ENCODE results near the gene BCL2L15. TPM values are rescaled to one million over a fixed set of nuclear protein-coding genes. Genes with fewer than 3 reads are reported as not detected.
"Not testable (repeated sequence)": the region's sequence is repeated elsewhere in the genome, so short reads cannot be mapped to it uniquely, and the experiment has no call there.

Gene BCL2L15
- total RNA-seq, 4 donors from 2014 or later = 0.15 to 0.93 (median 0.27) TPM; not detected in 1

DNA sequence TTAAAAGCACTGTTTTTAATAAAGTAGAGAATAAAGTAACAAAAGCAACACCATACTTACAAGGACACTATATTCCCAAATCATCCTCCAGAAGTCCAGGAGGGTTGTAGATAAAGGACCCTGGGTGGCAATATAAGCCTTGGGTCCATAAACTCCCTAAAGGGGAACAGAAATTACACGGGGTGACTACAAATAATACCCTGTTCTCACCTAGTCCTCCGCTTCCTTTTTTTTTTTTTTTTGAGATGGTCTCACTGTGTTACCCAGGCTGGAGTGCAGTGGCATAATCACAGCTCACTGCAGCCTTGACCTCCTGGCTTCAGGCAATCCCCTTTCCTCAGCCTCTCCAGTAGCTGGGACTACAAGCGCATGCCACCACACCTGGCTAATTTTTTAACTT is 29.0 kb downstream of the BCL2L15 start:
- Histone ChIP-seq H3K9me3 (no peaks in the 10 kb centered on the region), H3K27ac (no peak overlapping the region), H3K27me3 (no peaks in the 10 kb centered on the region), H3K4me3 (no peak overlapping the region), H3K36me3 (no peaks in the 10 kb centered on the region), H3K4me1 (no peaks in the 10 kb centered on the region)
- TF ChIP-seq POLR2AphosphoS5 (IDR thresholded peaks at IDR 0.05) (no peak), POLR2A (IDR thresholded peaks at IDR 0.05) (no peak), EP300 (IDR thresholded peaks at IDR 0.05) (no peak)
- TF ChIP-seq, protein P1, sequence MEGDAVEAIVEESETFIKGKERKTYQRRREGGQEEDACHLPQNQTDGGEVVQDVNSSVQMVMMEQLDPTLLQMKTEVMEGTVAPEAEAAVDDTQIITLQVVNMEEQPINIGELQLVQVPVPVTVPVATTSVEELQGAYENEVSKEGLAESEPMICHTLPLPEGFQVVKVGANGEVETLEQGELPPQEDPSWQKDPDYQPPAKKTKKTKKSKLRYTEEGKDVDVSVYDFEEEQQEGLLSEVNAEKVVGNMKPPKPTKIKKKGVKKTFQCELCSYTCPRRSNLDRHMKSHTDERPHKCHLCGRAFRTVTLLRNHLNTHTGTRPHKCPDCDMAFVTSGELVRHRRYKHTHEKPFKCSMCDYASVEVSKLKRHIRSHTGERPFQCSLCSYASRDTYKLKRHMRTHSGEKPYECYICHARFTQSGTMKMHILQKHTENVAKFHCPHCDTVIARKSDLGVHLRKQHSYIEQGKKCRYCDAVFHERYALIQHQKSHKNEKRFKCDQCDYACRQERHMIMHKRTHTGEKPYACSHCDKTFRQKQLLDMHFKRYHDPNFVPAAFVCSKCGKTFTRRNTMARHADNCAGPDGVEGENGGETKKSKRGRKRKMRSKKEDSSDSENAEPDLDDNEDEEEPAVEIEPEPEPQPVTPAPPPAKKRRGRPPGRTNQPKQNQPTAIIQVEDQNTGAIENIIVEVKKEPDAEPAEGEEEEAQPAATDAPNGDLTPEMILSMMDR (IDR thresholded peaks at IDR 0.05) = no peak
- WGBS, 2 donors (ENCODE audit: low coverage in 1 of 2) = 68 to 79% methylated on average over 2 to 3 of the region's 3 CpGs
- ATAC-seq = no peak

DNA sequence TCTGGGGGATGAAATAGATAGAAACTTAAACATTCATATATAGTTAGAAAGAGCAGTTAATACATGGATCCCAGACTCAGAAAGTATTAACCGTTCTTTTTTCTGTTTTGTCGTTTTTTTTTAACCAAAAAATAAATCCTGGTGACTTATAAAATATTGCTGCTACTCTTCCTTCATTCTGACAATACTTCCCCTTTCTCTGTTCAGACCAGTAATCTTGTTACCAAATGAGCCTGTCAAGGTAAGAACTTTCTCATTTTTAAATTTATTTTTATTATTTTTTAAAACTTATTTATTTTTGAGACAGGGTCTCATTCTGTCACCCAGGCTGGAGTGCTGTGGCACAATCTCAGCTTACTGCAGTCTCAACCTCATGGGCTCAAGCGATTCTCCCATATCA is 29.6 kb downstream of the BCL2L15 start:
- WGBS, 2 donors (ENCODE audit: low coverage in 1 of 2) = 72 to 78% methylated on average over 3 of the region's 3 CpGs
- no peaks in the 10 kb centered on the region for H3K9me3 ChIP-seq
- H3K4me1 ChIP-seq = no peaks in the 10 kb centered on the region
- TF ChIP-seq EP300 (IDR thresholded peaks at IDR 0.05) (no peak), POLR2A (IDR thresholded peaks at IDR 0.05) (no peak), POLR2AphosphoS5 (IDR thresholded peaks at IDR 0.05) (no peak)
- TF ChIP-seq, protein P1 (IDR thresholded peaks at IDR 0.05) = no peak
- no peaks in the 10 kb centered on the region for H3K27me3 ChIP-seq
- no peak overlapping the region for H3K4me3 ChIP-seq
- no peaks in the 10 kb centered on the region for H3K36me3 ChIP-seq
- H3K27ac ChIP-seq = no peak overlapping the region
- no peak for ATAC-seq

DNA sequence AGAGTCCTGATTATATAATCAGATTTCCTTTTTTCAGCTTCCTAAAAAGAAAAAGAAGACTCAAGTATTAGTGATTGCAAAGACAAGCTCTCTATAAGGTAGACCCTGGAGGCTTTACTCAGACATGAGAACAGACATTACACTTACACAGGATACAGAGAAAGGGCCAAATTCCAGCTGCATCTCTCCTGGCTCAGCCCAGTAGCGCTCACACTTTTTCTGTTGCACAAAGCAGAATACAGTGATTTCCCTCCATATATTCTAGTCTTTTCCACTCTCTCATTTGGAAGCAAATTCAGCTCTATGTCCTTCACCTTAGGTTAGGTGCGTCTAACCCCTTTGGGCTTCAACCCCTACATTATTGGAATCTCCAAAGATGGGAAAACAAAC is 31.0 kb downstream of the BCL2L15 start:
- 75 to 96% methylated on average over 2 of the region's 2 CpGs for WGBS, 2 donors (ENCODE audit: low coverage in 1 of 2)
- no peaks in the 10 kb centered on the region for H3K27me3 ChIP-seq
- no peaks in the 10 kb centered on the region for H3K9me3 ChIP-seq
- no peak for TF ChIP-seq EP300 (IDR thresholded peaks at IDR 0.05)
- no peak for TF ChIP-seq POLR2A (IDR thresholded peaks at IDR 0.05)
- TF ChIP-seq, protein P1 (IDR thresholded peaks at IDR 0.05) = no peak
- TF ChIP-seq POLR2AphosphoS5 (IDR thresholded peaks at IDR 0.05) = no peak
- H3K27ac ChIP-seq = no peak overlapping the region
- H3K4me3 ChIP-seq = no peak overlapping the region
- H3K36me3 ChIP-seq = no peaks in the 10 kb centered on the region
- ATAC-seq = no peak
- no peaks in the 10 kb centered on the region for H3K4me1 ChIP-seq

DNA sequence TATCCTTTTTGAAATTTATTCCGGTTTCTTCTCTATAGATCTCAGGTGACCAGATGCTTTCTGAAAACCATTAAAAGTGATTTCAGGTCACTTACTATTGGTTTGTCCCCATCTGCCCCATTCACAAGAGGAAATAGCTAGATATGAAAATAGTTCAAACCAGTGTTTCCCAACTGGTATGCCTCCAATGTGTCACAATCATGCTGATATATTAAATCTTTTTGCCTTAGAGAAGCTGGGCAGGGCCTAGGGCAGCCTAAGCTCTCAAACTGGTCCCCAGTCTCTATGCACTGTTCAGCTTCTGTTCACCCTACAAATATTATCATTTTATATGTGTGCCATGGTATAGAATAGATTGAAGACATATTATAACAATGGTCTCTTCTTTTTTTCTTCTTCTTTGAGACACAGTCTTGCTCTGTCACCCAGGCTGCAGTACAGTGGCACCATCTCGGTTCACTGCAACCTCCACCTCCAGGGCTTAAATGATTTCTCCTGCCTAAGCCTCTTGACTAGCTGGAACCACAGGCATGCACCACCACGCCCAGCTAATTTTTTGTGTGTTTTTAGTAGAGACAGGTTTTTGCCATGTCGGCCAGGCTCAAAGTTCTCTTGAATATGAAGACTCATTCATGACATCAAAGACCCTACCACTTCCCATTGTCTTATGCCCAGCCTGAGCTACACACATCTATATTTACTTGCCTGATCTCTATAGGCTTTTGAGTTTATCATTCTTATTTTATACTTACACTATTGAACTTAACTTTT is 31.6 kb downstream of the BCL2L15 start:
- no peak for TF ChIP-seq EP300 (IDR thresholded peaks at IDR 0.05)
- no peak for TF ChIP-seq POLR2A (IDR thresholded peaks at IDR 0.05)
- TF ChIP-seq POLR2AphosphoS5 (IDR thresholded peaks at IDR 0.05) = no peak
- TF ChIP-seq, protein P1 (IDR thresholded peaks at IDR 0.05) = no peak
- Histone ChIP-seq H3K27me3 (no peaks in the 10 kb centered on the region), H3K27ac (no peak overlapping the region), H3K4me1 (no peaks in the 10 kb centered on the region), H3K4me3 (no peak overlapping the region), H3K36me3 (no peaks in the 10 kb centered on the region), H3K9me3 (no peaks in the 10 kb centered on the region)
- ATAC-seq = no peak
- WGBS, 2 donors (ENCODE audit: low coverage in 1 of 2) = 92 to 94% methylated on average over 4 of the region's 4 CpGs

DNA sequence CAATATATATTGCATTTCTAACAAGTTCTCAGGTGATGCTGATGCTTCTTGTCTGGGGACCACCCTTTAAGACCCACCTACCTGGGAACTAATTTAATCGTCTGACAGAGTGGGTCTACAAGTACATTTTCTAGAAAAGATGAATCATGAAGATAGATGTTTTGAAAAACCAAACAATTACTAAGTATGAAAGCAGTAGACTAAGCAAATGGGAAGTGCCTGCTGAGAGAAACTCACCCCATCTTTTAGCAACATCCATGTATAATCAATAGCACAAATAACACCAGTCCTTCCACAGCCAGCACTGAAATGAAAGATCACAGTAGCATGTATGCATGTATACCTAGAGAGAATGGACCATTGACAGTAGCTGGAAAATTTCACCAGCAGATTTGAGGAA is 33.1 kb downstream of the BCL2L15 start:
- Histone ChIP-seq H3K27me3 (no peaks in the 10 kb centered on the region), H3K27ac (no peak overlapping the region), H3K4me3 (no peak overlapping the region), H3K4me1 (no peaks in the 10 kb centered on the region), H3K36me3 (no peaks in the 10 kb centered on the region), H3K9me3 (no peaks in the 10 kb centered on the region)
- TF ChIP-seq POLR2A (IDR thresholded peaks at IDR 0.05) (no peak), EP300 (IDR thresholded peaks at IDR 0.05) (no peak), POLR2AphosphoS5 (IDR thresholded peaks at IDR 0.05) (no peak)
- TF ChIP-seq, protein P1 (IDR thresholded peaks at IDR 0.05) = no peak
- WGBS, 2 donors (ENCODE audit: low coverage in 1 of 2) = 33 to 92% methylated on average over 1 of the region's 1 CpG
- ATAC-seq = no peak

DNA sequence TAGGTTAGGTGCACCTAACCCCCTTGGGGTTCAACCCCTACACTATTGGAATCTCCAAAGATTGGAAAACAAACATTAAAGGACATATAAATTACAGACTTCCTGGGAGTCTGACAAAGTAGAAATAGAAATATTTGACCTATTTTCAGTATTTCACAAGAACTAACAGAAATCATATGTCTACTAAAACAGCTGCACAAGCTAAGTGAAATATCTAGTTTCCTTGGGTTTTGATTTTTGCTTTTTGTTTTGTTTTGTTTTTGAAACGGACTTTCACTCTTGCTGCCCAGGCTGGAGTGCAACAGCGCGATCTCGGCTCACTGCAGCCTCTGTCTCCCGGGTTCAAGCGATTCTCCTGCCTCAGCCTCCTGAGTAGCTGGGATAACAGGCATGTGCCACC is 34.7 kb downstream of the BCL2L15 start:
- not testable (repeated sequence) for ATAC-seq, H3K4me3 ChIP-seq, H3K27ac ChIP-seq, H3K36me3 ChIP-seq, H3K9me3 ChIP-seq, H3K27me3 ChIP-seq, H3K4me1 ChIP-seq
- WGBS, 2 donors (ENCODE audit: low coverage in 1 of 2) = 78 to 90% methylated on average over 6 of the region's 6 CpGs
